ENCODE results near the gene LTF.

The LTF gene

GRCh38 chr3:46386205-46386604 is 78.5 kb downstream of the LTF start:
- ChIA-PET CTCF (interaction anchor here (1.0 to 1.1 kb wide), 2 partner anchors 9 to 14 kb away, joined by 3 read pairs; no protein-coding TSS in a partner anchor), POLR2A (no interaction called here)
- no peak overlapping the region for H3K4me3 ChIP-seq (ENCODE audit: low read depth, low read length)
- DNase-seq (ENCODE audit: low read depth, low spot score): no peak
- TF ChIP-seq CTCF (IDR thresholded peaks at IDR 0.05; ENCODE audit: insufficient read depth, low read length, missing control alignments): no peak

Data from AG04449 (cell line).